ENCODE results near the gene GPR89B.
"Not testable (repeated sequence)": the region's sequence is repeated elsewhere in the genome, so short reads cannot be mapped to it uniquely, and the experiment has no call there.

The GPR89B gene

GRCh38 chr1:147928236-147929132, at the start of gene GPR89B:
TSS of gene GPR89B (plus strand) at chr1:147928420. CDS start at chr1:147928537, 117 bp downstream.
- peak; percentile 95 for DNase-seq

- DNase-seq: no peak
These were observed 48.3 kb upstream of the GPR89B start for GRCh38 chr1:147879911-147880310.

- DNase-seq: no peak
These were observed 45.7 kb upstream of the GPR89B start for GRCh38 chr1:147882535-147882934.

- peak; percentile 80 for DNase-seq
These were observed 37.9 kb upstream of the GPR89B start for GRCh38 chr1:147890177-147890790.

GRCh38 chr1:147891088-147891487, 37.1 kb upstream of the GPR89B start:
- no peak for DNase-seq

GRCh38 chr1:147892216-147892615, 36.0 kb upstream of the GPR89B start:
- peak; percentile 11 for DNase-seq

GRCh38 chr1:147892731-147893214, 35.4 kb upstream of the GPR89B start:
- peak; percentile 43 for DNase-seq

- DNase-seq: no peak
These were observed 33.1 kb upstream of the GPR89B start for GRCh38 chr1:147895123-147895522.

GRCh38 chr1:147897029-147897752, 31.0 kb upstream of the GPR89B start:
- no peak for DNase-seq

GRCh38 chr1:147897789-147898188, 30.4 kb upstream of the GPR89B start:
- DNase-seq: no peak

GRCh38 chr1:147902253-147902845, 25.9 kb upstream of the GPR89B start, which contains the start of gene GJA8:
TSS of gene GJA8 (plus strand) at chr1:147902795. CDS start at chr1:147907956, 5,161 bp downstream.
- no peak for DNase-seq

- no peak for DNase-seq
These were observed 23.5 kb upstream of the GPR89B start for GRCh38 chr1:147904726-147905125.

GRCh38 chr1:147907786-147908509, 20.3 kb upstream of the GPR89B start:
- no peak for DNase-seq

GRCh38 chr1:147912553-147912952, 15.7 kb upstream of the GPR89B start:
- DNase-seq: no peak

- no peak for DNase-seq
These were observed 14.8 kb upstream of the GPR89B start for GRCh38 chr1:147913362-147913942.

- no peak for DNase-seq
These were observed 8.3 kb upstream of the GPR89B start for GRCh38 chr1:147919896-147920295.

GRCh38 chr1:147924813-147925212, 3.4 kb upstream of the GPR89B start:
- DNase-seq: no peak

- DNase-seq: not testable (repeated sequence)
These were observed 1.0 kb upstream of the GPR89B start for GRCh38 chr1:147927215-147927614.

GRCh38 chr1:147927689-147928088, 531 bp upstream of the GPR89B start:
- DNase-seq: not testable (repeated sequence)

- not testable (repeated sequence) for DNase-seq
These were observed 2.9 kb downstream of the GPR89B start for GRCh38 chr1:147931137-147931536.

- DNase-seq: not testable (repeated sequence)
These were observed 7.1 kb downstream of the GPR89B start for GRCh38 chr1:147935296-147935695.

- DNase-seq: not testable (repeated sequence)
These were observed 12.2 kb downstream of the GPR89B start for GRCh38 chr1:147940456-147940855.

Measured in activated CD4-positive, alpha-beta T cell treated with anti-CD3 and anti-CD28 coated beads for 48 hours (primary cell).